ENCODE results near the gene LRRC27.
A peak's percentile ranks its signal among the peaks of the same experiment; 100 is the strongest.

Gene LRRC27

DNA sequence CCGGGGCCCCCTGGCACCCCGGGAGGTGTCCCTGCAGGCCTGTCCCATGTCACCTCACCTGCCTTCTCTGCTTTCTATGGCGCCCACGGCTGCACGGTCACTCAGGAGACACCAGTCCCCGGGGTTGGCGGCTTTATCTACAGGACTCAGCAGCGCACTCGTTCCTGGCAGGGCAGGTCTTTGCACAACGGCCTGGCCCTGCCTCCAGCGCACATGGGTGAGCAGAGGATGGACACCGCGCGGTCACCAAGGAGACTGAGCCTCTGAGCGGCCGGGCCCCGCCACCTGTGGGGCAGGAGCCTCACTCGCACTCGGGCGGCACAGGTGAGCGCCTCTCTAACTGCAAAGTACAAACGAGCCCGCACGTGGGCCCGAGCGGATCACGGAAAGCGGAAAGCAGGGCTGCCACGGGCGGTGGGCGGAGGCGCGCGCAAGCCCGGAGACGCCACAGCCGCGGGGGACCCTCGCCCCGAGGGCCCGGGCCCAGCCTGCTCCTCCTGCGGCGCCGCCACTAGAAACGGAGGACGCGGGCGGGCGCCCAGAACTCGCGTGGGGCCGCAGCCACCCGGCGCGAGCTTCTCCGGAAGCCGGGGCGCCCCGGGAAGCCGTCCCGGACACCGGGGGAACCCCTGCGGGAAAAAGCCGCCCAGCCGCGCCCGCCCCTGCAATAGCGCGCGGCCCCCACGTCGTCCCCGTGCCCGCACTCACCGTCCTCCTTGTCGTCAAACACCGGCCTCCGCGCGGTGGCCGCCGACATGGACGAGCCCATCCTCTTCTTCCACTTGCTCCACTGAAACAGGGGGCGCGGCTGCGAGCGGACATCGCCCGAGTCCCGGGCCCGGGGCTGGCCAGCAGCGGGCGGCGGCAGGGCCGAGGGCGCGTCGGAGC is 24.9 kb upstream of the LRRC27 start:
- peak in 1 of 2 donors; percentile 29 for DNase-seq (ENCODE audit: low read depth in 2 of 2)
- TF ChIP-seq, protein P1, sequence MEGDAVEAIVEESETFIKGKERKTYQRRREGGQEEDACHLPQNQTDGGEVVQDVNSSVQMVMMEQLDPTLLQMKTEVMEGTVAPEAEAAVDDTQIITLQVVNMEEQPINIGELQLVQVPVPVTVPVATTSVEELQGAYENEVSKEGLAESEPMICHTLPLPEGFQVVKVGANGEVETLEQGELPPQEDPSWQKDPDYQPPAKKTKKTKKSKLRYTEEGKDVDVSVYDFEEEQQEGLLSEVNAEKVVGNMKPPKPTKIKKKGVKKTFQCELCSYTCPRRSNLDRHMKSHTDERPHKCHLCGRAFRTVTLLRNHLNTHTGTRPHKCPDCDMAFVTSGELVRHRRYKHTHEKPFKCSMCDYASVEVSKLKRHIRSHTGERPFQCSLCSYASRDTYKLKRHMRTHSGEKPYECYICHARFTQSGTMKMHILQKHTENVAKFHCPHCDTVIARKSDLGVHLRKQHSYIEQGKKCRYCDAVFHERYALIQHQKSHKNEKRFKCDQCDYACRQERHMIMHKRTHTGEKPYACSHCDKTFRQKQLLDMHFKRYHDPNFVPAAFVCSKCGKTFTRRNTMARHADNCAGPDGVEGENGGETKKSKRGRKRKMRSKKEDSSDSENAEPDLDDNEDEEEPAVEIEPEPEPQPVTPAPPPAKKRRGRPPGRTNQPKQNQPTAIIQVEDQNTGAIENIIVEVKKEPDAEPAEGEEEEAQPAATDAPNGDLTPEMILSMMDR (IDR thresholded peaks at IDR 0.05; ENCODE audit: low read depth, low read length): no peak
- H3K4me3 ChIP-seq (replicated peaks in 1 of 2; ENCODE audit: low read depth in 2 of 2, low read length in 2 of 2): peak overlapping the region; percentile 49 to 60

DNA sequence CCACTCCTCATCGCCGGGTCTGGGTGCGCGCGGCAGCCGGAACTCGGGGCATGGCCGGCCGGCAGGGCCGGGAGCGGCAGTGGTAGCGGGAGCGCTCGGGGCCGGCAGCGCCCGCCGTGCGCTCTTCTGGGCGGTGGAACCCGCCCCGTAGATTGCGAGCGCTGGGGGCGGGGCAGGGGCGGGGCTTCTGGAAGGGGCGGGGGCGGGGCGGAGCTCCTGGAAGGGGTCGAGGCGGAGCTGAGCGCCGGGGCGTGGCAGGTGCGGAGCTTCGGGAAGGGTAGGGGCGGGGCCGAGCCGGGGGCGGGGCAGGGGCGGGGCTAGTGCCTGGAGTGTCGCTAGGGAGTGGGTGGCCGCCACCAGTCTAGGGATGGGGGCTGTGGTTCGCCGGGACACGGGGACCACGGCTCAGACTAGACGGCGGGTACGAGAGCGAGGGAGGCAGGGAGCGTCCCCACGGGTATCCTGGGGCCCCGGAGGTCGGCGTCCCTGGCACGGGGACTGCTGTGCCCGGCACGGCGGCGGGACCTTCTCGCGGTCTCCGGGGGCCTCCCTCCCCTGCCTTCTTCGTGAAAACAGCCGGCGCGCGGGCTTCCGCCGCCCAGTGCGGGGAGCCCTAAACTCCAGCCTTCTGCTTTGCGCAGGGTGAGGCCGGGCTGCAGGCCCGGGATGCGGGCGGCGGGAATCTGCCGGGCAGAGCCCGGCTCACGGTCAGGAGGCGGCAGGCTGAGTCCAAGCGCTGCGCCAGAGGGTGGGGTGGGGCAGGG is 24.0 kb upstream of the LRRC27 start, which contains the start of gene STK32C:
Gene STK32C, minus strand, starts transcription at position 128 of the 764 bp plus-strand sequence. Its CDS starts 117 bp downstream, at position 11.
- peak within 1 kb of the TSS; percentile 67 to 75 for H3K4me3 ChIP-seq (replicated peaks in 1 of 2; ENCODE audit: low read depth in 2 of 2, low read length in 2 of 2)
- TF ChIP-seq, protein P1 (IDR thresholded peaks at IDR 0.05; ENCODE audit: low read depth, low read length): no peak
- DNase-seq (ENCODE audit: low read depth in 2 of 2): peak; percentile 92 to 94

DNA sequence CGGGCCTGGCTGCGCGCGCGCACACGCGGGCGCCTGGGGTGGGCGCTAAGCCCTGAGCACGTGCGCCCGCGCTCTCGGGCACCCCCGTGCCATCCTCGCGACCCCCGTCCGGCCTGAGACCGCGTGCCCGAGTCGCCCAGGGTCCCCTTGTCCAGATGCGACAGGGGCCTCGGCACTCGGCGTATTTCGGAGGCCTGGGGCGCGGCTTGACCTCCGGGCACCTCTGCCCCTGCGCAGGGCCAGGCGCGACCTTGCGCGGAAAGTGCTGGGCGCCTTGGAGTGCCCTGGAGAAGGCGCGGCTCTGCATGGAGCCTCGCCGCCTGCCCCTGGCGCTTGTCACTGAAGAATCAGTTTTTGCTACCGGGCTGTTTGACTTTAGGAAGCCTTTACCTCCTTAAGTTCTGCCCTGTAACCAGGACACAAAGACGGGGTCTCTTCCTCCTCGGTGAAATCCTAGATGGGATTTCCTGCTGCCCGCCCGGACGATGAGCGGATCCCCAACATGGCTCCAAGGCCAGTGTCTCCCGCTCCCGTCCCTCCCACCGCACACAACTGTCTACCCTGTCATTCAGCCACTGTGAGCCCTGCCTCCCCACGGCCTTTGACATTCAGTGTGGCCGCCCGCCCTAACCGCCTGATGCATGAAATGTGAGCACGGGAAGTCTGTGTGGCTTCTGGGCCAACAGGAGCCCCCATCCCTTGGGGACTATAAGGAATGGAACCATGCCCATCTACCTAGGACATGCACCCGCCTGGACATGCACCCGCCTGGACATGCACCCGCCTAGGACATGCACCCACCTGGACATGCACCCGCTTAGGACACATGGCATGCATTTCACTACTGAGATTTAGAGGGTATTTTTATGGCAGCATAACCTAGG is 23.2 kb upstream of the LRRC27 start:
- H3K4me3 ChIP-seq (replicated peaks in 1 of 2; ENCODE audit: low read depth in 2 of 2, low read length in 2 of 2): peak overlapping the region; percentile 67 to 75
- TF ChIP-seq, protein P1 (IDR thresholded peaks at IDR 0.05; ENCODE audit: low read depth, low read length): no peak
- no peak for DNase-seq (ENCODE audit: low read depth in 2 of 2)

DNA sequence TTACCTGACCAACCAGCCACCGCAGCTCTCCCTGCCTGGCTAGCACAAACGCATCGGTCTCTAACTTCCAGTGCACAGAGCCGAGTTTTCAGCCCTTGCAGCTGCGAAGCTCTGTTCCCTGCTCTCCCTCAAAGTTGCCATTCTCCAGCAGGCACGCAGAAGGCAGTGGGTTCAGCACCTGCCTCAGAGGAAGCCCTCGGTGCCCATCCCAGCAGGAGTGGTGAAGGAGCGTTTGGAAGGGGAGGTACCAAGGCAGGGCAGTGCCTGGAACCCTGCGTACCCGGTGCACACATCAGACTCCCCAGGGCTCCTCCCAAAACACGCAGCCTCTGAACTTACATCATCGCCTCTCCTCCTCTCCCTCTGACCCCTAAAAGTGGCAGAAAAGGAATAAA is 22.5 kb upstream of the LRRC27 start:
- no peak overlapping the region for H3K4me3 ChIP-seq (replicated peaks in 1 of 2; ENCODE audit: low read depth in 2 of 2, low read length in 2 of 2)
- TF ChIP-seq, protein P1 (IDR thresholded peaks at IDR 0.05; ENCODE audit: low read depth, low read length): no peak
- no peak for DNase-seq (ENCODE audit: low read depth in 2 of 2)

DNA sequence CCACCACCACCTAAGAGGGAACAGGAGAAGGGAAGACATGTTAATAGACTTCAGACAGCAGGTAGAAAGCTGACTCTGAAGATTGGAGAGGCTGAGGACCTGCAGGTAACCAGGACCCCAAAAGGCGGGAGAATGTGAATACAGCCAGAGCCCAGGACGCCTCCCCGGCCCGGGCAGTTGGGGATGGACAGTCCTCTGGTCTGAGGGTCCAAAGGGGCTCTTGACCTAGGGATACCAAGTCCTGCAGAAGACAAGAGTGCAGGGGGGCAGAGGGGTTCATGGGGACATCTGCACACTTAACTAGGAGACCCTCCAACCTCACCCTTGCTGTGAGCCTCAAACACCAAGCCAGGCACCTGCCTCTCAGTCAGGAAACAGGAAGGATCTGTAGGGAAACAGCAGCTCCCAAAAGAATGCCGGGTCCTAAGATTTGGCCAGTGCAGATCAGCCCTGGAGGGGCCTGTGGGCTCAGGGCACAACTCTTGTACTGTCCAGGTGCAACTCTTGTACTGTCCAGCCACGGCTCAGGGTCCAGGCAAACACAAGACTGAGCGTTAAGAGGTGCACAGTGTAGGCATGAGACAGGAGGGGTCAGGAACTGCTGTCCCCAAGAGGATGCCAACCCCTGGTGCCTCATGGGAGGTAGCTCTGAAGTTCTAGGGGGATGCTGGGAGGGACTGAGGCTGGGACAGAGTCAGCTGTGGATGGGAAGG is 22.0 kb upstream of the LRRC27 start:
- no peak overlapping the region for H3K4me3 ChIP-seq (replicated peaks in 1 of 2; ENCODE audit: low read depth in 2 of 2, low read length in 2 of 2)
- TF ChIP-seq, protein P1 (IDR thresholded peaks at IDR 0.05; ENCODE audit: low read depth, low read length): no peak
- DNase-seq (ENCODE audit: low read depth in 2 of 2): no peak
